Right atrium auricular region (tissue), 2 donors: ENCODE data around the gene MAN2A1. TPM values are rescaled to one million over a fixed set of nuclear protein-coding genes. Genes with fewer than 3 reads are reported as not detected.
A peak's percentile ranks its signal among the peaks of the same experiment; 100 is the strongest.

Experiments
- DNase-seq: peaks from one replicate; pipeline ENCODE4 v3.0.0-alpha.2; 2019; ENCODE audit warnings: low spot score
- H3K27ac ChIP-seq, 2 donors: fragments of 200-600 bp; sonication (generic); 1 replicate in 1 of 2; 2 replicates in 1 of 2; pipeline ENCODE4 v1.5.1; 2016 to 2019
- H3K27me3 ChIP-seq, 2 donors: fragments of 200-600 bp; sonication (generic); one replicate each; pipeline versions ENCODE4 v1.5.1 to v1.6.0; 2017 to 2019
- H3K36me3 ChIP-seq: fragments of 200-600 bp; sonication (generic); one replicate; pipeline ENCODE4 v1.5.1; 2016
- H3K4me1 ChIP-seq, 2 donors: fragments of 200-600 bp; sonication (generic); one replicate each; pipeline versions ENCODE4 v1.5.1 to v1.6.0; 2017 to 2019
- H3K4me3 ChIP-seq, 2 donors: fragments of 200-600 bp; sonication (generic); 1 replicate in 1 of 2; 2 replicates in 1 of 2; pipeline ENCODE4 v1.5.1; 2017 to 2019; ENCODE audit warnings: mild to moderate bottlenecking in 1 of 2, moderate library complexity in 1 of 2
- H3K9me3 ChIP-seq, 2 donors: fragments of 200-600 bp; sonication (generic); one replicate each; pipeline ENCODE4 v1.5.1; 2019
- CTCF ChIP-seq, 2 donors: fragments of 200-600 bp; sonication (generic); IDR thresholded peaks; one replicate each; pipeline ENCODE4 v1.5.1; 2019; ENCODE audit warnings: antibody characterized with exemption in 2 of 2
- total RNA-seq, 2 donors: library from RNA; depleted of rRNA; stranded (reverse); fragments of >200 nt; gene quantifications; one replicate each; pipeline ENCODE4 v1.1.0, GENCODE V29; 2016

Gene MAN2A1
- total RNA-seq, 2 donors from 2014 or later, result 10.0 to 10.4 TPM

GRCh38 chr5:109903061-109903460, 213.3 kb downstream of the MAN2A1 start:
- no peak for DNase-seq
- no peak for TF ChIP-seq CTCF (IDR thresholded peaks at IDR 0.05)
- H3K27me3 ChIP-seq, result no peaks in the 10 kb centered on the region

GRCh38 chr5:109905906-109906305, 216.2 kb downstream of the MAN2A1 start:
- Histone ChIP-seq H3K4me3 (no peak overlapping the region), H3K36me3 (no peaks in the 10 kb centered on the region), H3K9me3 (no peaks in the 10 kb centered on the region), H3K27me3 (no peaks in the 10 kb centered on the region), H3K4me1 (no peaks in the 10 kb centered on the region), H3K27ac (no peak overlapping the region)
- TF ChIP-seq CTCF (IDR thresholded peaks at IDR 0.05), result no peak
- DNase-seq, result no peak

More at GRCh38 chr5:109903061-109903460, 213.3 kb downstream of the MAN2A1 start:
- H3K4me1 ChIP-seq, result no peaks in the 10 kb centered on the region
- no peak overlapping the region for H3K27ac ChIP-seq
- no peaks in the 10 kb centered on the region for H3K9me3 ChIP-seq
- no peak overlapping the region for H3K4me3 ChIP-seq
- no peaks in the 10 kb centered on the region for H3K36me3 ChIP-seq

GRCh38 chr5:109907189-109907588, 217.5 kb downstream of the MAN2A1 start:
- no peaks in the 10 kb centered on the region for H3K9me3 ChIP-seq
- no peak overlapping the region for H3K4me3 ChIP-seq
- H3K4me1 ChIP-seq, result no peaks in the 10 kb centered on the region
- no peaks in the 10 kb centered on the region for H3K36me3 ChIP-seq
- TF ChIP-seq CTCF (IDR thresholded peaks at IDR 0.05), result no peak
- DNase-seq, result no peak
- H3K27me3 ChIP-seq, result no peaks in the 10 kb centered on the region
- H3K27ac ChIP-seq, result peak overlapping the region in 1 of 2 donors; percentile 13

GRCh38 chr5:109907731-109908130, 218.0 kb downstream of the MAN2A1 start:
- Histone ChIP-seq H3K4me3 (no peak overlapping the region), H3K4me1 (no peaks in the 10 kb centered on the region), H3K27ac (peak overlapping the region in 1 of 2 donors; percentile 13), H3K36me3 (no peaks in the 10 kb centered on the region), H3K9me3 (no peaks in the 10 kb centered on the region), H3K27me3 (no peaks in the 10 kb centered on the region)
- no peak for DNase-seq
- no peak for TF ChIP-seq CTCF (IDR thresholded peaks at IDR 0.05)

- Histone ChIP-seq H3K9me3 (no peaks in the 10 kb centered on the region), H3K36me3 (no peaks in the 10 kb centered on the region), H3K4me3 (no peak overlapping the region), H3K4me1 (no peaks in the 10 kb centered on the region), H3K27me3 (no peaks in the 10 kb centered on the region), H3K27ac (no peak overlapping the region)
- DNase-seq, result no peak
- no peak for TF ChIP-seq CTCF (IDR thresholded peaks at IDR 0.05)
These were observed 218.6 kb downstream of the MAN2A1 start for GRCh38 chr5:109908366-109908765.

GRCh38 chr5:109910874-109911273, 221.1 kb downstream of the MAN2A1 start:
- Histone ChIP-seq H3K36me3 (no peaks in the 10 kb centered on the region), H3K4me1 (no peaks in the 10 kb centered on the region), H3K27ac (no peak overlapping the region), H3K27me3 (no peaks in the 10 kb centered on the region), H3K4me3 (no peak overlapping the region), H3K9me3 (no peaks in the 10 kb centered on the region)
- no peak for TF ChIP-seq CTCF (IDR thresholded peaks at IDR 0.05)
- DNase-seq, result no peak
